K562 (cell line): ENCODE measurements around the gene CHRNA3.

Experiments used
- ELK1 ChIP-seq: sonication (generic); formaldehyde crosslinking; IDR thresholded peaks from 2 replicates; pipeline ENCODE4 v1.8.1; 2022; ENCODE audit warnings: missing genetic modification reagents
- IRF1 ChIP-seq: sonication (generic); formaldehyde crosslinking; IDR thresholded peaks from 2 replicates; pipeline ENCODE4 v1.8.0; 2022; ENCODE audit warnings: missing genetic modification reagents, mild to moderate bottlenecking, borderline replicate concordance
- IRF2 ChIP-seq: sonication (generic); formaldehyde crosslinking; IDR thresholded peaks from 2 replicates; pipeline ENCODE4 v1.8.1; 2022; ENCODE audit warnings: mild to moderate bottlenecking, missing genetic modification reagents
- MEF2D ChIP-seq: conservative IDR thresholded peaks from 2 replicates; pipeline ENCODE4 v1.6.1; 2016; ENCODE audit warnings: low read depth, missing genetic modification characterization, missing compliant biosample characterization
- PTBP1 ChIP-seq: fragments of 200-400 bp; formaldehyde crosslinking; IDR thresholded peaks from 2 replicates; pipeline ENCODE4 v1.6.1; 2017; ENCODE audit warnings: low read depth, low read length
- SAP30 ChIP-seq: fragments of 200-600 bp; sonication (generic); IDR thresholded peaks from 2 replicates; pipeline ENCODE4 v1.6.1; 2012; ENCODE audit warnings: borderline replicate concordance, low read depth, mild to moderate bottlenecking, moderate library complexity, low read length, control low read depth, inconsistent platforms; ENCODE audit not compliant: insufficient read depth, poor library complexity, severe bottlenecking
- TCF7 ChIP-seq: sonication (generic); IDR thresholded peaks from 2 replicates; pipeline ENCODE4 v1.6.1; 2016; ENCODE audit warnings: antibody characterized with exemption, borderline replicate concordance
- USF2 ChIP-seq: sonication (generic); formaldehyde crosslinking; IDR thresholded peaks from 2 replicates; pipeline ENCODE4 v1.5.0; 2020; ENCODE audit warnings: missing genetic modification reagents
- TF ChIP-seq, protein P1 (sequence below), 3 experiments: IDR thresholded peaks in 2 of 3; conservative IDR thresholded peaks in 1 of 3; 2 replicates each; pipeline ENCODE4 v1.5.1; 2011 to 2012; ENCODE audit warnings: low read length in 3 of 3, mild to moderate bottlenecking in 3 of 3, control low read depth in 2 of 3, improper control_type of control experiment in 1 of 3, inconsistent platforms in 1 of 3, low read depth in 1 of 3, mixed read lengths in 1 of 3, moderate library complexity in 1 of 3; ENCODE audit not compliant: insufficient read depth in 2 of 3

DNA sequence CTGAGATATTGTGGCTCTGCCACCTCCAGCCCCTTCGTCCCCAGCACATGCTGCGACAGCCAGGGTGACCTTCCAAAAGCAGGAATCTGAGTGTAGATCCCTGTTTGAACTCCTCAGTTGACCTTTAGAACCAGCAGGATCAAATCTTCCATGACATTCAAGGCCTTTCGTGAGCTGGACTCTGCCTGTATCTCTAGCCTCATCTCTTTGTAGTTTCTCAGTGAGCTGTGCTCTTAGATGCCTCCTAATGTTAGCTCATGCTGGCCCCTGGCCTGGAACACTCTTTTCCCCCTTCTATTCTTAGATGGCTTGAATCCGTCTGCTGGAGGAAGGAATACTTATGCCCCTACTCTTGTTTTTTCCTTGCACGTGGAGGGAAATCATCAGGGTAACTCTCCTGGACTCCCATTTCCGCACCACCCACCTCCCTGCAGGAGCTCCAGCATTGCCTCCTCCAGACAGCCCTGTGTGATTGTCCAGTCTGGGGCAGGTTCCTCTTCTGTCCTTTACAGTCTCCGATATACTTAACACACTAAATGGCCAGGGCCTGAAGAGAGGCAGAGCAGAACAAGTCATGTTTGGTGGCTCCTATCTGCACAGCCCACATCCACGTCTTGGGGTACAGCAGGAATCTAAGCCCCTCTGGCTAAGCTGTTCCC lies 46.9 kb upstream of the CHRNA3 start:
- no peak for TF ChIP-seq PTBP1
- no peak for TF ChIP-seq IRF2 (CRISPR knock-in tag)
- TF ChIP-seq, protein P1, sequence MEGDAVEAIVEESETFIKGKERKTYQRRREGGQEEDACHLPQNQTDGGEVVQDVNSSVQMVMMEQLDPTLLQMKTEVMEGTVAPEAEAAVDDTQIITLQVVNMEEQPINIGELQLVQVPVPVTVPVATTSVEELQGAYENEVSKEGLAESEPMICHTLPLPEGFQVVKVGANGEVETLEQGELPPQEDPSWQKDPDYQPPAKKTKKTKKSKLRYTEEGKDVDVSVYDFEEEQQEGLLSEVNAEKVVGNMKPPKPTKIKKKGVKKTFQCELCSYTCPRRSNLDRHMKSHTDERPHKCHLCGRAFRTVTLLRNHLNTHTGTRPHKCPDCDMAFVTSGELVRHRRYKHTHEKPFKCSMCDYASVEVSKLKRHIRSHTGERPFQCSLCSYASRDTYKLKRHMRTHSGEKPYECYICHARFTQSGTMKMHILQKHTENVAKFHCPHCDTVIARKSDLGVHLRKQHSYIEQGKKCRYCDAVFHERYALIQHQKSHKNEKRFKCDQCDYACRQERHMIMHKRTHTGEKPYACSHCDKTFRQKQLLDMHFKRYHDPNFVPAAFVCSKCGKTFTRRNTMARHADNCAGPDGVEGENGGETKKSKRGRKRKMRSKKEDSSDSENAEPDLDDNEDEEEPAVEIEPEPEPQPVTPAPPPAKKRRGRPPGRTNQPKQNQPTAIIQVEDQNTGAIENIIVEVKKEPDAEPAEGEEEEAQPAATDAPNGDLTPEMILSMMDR (IDR thresholded peaks at IDR 0.05 in 2 of 3, conservative IDR thresholded peaks at IDR 0.05 in 1 of 3; ENCODE audit: insufficient read depth in 2 of 3, low read depth in 1 of 3, low read length in 3 of 3), result no peak
- no peak for TF ChIP-seq IRF1 (CRISPR knock-in tag)
- no peak for TF ChIP-seq MEF2D (tag)
- no peak for TF ChIP-seq TCF7
- TF ChIP-seq SAP30, result no peak
- no peak for TF ChIP-seq USF2 (CRISPR knock-in tag)
- no peak for TF ChIP-seq ELK1
